ENCODE measurements around the gene STX11.

Gene STX11

DNA sequence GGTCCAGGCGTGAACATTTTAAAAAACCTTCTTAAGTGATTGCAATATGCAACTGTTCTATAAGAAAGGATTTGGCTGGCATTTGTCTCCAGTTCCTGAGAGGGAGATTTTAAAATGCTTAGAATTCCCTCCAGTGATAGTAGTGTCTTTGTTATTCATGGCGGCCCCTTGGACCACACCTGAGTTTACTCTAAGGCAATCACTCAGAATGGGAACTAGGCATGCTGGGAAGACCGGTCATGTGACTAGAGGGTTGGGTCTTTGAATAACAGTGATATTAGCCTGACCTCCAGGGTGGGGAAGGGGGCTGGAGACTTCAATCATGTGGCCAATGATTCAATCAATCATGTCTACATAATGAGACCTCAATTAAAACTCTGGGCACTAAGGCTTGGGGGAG, 84.1 kb downstream of the STX11 start:
- H4K20me1 ChIP-seq (ENCODE audit: insufficient read depth, low read length): no peaks in the 10 kb centered on the region
- no peak overlapping the region for H3K27ac ChIP-seq (ENCODE audit: low read length)
- no peaks in the 10 kb centered on the region for H3K9me3 ChIP-seq (ENCODE audit: insufficient read depth, low read length, severe bottlenecking)
- no peaks in the 10 kb centered on the region for H3K4me1 ChIP-seq (ENCODE audit: insufficient read depth, low read length)
- no peak overlapping the region for H3K4me2 ChIP-seq (ENCODE audit: insufficient read depth, low read length)
- ATAC-seq (ENCODE audit: insufficient read depth, low read depth) (no peak), DNase-seq (no peak)
- H3K27me3 ChIP-seq (ENCODE audit: insufficient read depth, low read length, poor library complexity): no peaks in the 10 kb centered on the region
- no peaks in the 10 kb centered on the region for H3K79me2 ChIP-seq (ENCODE audit: insufficient read depth, low read length)
- no peaks in the 10 kb centered on the region for H3K36me3 ChIP-seq (ENCODE audit: insufficient read depth, low read length)
- no peak overlapping the region for H3K4me3 ChIP-seq (ENCODE audit: low read depth in 1 of 2, low read length in 2 of 2)
- no peak overlapping the region for H3K9ac ChIP-seq (ENCODE audit: low read depth, low read length)
- no peak overlapping the region for H2AFZ ChIP-seq (ENCODE audit: low read depth, low read length)
- TF ChIP-seq, protein P1, sequence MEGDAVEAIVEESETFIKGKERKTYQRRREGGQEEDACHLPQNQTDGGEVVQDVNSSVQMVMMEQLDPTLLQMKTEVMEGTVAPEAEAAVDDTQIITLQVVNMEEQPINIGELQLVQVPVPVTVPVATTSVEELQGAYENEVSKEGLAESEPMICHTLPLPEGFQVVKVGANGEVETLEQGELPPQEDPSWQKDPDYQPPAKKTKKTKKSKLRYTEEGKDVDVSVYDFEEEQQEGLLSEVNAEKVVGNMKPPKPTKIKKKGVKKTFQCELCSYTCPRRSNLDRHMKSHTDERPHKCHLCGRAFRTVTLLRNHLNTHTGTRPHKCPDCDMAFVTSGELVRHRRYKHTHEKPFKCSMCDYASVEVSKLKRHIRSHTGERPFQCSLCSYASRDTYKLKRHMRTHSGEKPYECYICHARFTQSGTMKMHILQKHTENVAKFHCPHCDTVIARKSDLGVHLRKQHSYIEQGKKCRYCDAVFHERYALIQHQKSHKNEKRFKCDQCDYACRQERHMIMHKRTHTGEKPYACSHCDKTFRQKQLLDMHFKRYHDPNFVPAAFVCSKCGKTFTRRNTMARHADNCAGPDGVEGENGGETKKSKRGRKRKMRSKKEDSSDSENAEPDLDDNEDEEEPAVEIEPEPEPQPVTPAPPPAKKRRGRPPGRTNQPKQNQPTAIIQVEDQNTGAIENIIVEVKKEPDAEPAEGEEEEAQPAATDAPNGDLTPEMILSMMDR (IDR thresholded peaks at IDR 0.05; ENCODE audit: borderline replicate concordance, extremely low read depth, low read length, poor library complexity, severe bottlenecking): no peak
- TF ChIP-seq EZH2 (IDR thresholded peaks at IDR 0.05; ENCODE audit: borderline replicate concordance, low read depth, low read length, severe bottlenecking): no peak

DNA sequence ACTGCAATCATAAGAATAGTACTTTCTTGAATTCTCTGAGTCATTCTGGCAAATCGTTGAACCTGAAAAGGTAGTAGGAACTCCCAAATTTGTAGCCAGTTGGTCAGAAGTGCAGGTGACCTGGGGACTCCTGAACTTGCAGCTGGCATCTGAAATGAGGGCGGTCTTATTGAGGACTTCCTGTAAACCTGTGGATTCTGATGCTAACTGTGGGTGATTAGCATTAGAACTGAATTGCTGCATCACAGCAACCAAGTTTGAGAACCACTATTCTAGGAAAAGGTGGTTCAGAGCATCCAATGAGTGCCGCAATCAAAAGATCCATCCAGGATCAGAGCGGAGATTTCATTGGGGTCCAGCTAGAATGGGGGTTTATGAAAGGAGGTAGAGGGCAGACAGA, 84.6 kb downstream of the STX11 start:
- Histone ChIP-seq H3K9me3 (ENCODE audit: insufficient read depth, low read length, severe bottlenecking) (no peaks in the 10 kb centered on the region), H3K36me3 (ENCODE audit: insufficient read depth, low read length) (no peaks in the 10 kb centered on the region), H2AFZ (ENCODE audit: low read depth, low read length) (no peak overlapping the region), H3K4me3 (ENCODE audit: low read depth in 1 of 2, low read length in 2 of 2) (no peak overlapping the region), H3K27me3 (ENCODE audit: insufficient read depth, low read length, poor library complexity) (no peaks in the 10 kb centered on the region), H3K27ac (ENCODE audit: low read length) (no peak overlapping the region), H3K4me2 (ENCODE audit: insufficient read depth, low read length) (no peak overlapping the region), H3K9ac (ENCODE audit: low read depth, low read length) (no peak overlapping the region), H4K20me1 (ENCODE audit: insufficient read depth, low read length) (no peaks in the 10 kb centered on the region), H3K79me2 (ENCODE audit: insufficient read depth, low read length) (no peaks in the 10 kb centered on the region), H3K4me1 (ENCODE audit: insufficient read depth, low read length) (no peaks in the 10 kb centered on the region)
- no peak for ATAC-seq (ENCODE audit: insufficient read depth, low read depth)
- DNase-seq: no peak
- no peak for TF ChIP-seq EZH2 (IDR thresholded peaks at IDR 0.05; ENCODE audit: borderline replicate concordance, low read depth, low read length, severe bottlenecking)
- TF ChIP-seq, protein P1 (IDR thresholded peaks at IDR 0.05; ENCODE audit: borderline replicate concordance, extremely low read depth, low read length, poor library complexity, severe bottlenecking): no peak

All from DND-41 (cell line).